ENCODE data around the gene UBE3B.

UBE3B gene

DNA sequence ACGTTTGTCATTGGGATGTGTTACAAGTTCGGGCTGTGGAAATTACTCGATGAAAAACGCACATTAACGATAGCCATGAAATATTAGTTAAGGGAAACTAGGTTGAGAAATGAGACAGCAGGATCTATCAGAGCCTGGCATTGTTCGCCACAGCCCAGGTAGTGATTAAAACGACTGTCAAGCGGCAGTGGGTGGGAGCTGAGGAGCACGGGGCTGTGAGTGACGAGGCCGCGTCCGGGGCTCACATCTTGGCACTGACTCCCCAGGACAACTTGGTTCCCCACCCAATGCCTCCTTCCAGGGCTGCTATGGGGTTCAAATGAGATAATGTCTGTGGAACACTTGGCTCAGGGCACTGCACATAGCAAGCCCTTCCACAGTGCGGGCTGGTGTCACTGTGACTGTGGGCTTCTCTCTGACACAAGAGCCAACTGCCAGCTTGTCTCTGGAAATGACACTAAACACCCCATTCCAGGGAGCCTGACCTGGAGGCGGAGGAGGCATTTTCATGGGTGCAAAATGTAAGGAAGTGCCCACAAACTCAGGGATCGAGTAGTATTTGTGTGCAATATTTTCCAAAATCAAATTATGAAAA, 76.6 kb downstream of the UBE3B start:
- no peak for DNase-seq (ENCODE audit: low read depth)

DNA sequence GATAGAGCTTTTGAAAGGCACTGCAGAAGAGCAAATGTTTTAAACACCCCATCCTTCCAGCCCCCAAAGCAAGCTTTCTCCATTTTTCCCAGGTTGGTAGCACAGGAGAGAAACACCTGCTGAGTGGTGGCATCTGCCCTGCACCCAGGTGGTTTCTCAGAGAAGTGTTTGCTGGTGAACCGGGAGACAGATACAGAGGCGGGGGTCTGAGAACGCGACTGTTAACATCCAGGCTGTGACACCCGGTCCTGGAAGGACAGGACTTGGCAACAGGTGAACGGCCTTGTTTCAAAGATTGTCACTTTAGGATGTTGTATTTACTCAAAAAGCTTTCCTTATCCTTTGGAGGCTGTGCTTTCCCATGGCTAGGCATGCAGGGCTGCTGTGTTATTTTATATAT, 77.3 kb downstream of the UBE3B start:
- DNase-seq (ENCODE audit: low read depth): no peak

DNA sequence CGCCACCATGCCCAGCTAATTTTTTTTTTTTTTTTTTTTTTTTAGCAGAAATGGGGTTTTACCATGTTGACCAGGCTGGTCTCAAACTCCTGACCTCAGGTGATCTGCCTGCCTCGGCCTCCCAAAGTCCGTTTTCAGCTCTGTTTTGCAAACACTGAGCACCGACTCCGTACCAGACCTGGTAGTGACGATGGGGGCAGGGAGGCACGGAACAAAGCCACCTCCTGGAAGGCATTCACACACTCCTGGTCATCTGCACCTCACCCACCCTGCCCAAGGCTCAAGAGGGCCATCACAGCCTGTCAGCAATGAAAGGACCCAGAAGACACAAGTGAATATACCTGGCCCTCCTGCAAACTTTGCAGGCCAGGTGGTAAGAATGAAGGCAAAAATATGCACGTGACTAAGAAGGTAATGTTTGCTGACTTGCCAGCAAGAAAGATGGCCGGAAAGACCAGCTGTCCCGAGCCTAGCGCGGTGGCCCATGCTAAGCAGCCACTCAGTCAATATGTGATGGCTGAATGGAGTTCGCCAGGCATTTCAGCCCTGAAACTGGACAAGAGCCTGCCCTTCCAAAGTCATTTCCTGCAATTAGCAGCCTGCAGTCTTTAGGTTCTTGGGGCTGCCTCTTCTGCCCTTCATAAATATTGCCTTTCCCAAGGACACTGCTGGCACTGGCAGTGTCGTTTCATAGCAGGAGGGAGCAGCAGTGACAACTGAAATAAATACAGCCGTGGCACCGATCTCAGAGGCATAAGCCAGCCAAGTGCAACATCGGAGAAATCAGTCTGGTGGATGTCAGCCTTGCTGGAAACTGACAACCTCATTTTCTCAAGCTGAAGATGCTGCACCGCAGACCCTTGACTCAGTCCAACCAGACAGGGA, 78.2 kb downstream of the UBE3B start:
- no peak for DNase-seq (ENCODE audit: low read depth)

DNA sequence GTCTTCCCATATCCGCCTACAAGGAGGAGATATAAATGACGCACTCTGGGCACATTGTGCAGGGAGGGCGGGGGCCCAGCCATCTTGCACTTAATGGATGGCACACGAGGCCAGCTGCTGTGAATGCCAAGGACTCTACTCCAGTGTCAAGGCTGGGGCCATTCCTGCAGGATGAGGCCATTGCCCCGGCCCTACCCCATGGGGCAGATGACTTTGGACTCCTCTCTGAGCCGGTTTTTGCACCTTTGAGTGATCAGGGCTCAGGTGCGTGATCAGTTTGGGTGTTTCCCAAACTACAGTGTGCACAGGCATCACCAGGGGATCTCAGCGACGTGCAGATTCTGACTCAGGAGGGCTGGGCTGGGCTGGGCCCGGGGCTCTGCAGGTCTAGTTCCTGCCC, 79.8 kb downstream of the UBE3B start:
- no peak for DNase-seq (ENCODE audit: low read depth)

DNA sequence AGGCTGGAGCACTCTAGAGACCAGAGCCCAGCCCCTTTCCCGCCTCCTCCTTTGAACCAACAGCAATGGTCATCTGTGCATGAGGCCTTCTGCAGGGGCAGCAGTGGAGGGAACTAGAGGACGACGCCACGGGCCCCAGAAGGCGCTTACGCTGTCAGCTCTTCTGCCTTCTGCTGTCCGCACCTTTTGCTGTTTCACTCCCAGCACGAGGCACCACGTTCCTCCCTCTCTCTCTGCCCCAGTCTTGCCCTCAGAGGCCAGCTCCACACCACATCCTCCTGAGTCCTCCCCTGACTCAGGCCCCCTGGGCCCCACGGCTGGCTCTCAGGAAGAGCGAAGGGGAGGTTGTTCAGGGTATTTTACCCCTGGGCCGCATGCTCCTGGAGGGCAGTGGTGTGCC, 80.4 kb downstream of the UBE3B start:
- no peak for DNase-seq (ENCODE audit: low read depth)

DNA sequence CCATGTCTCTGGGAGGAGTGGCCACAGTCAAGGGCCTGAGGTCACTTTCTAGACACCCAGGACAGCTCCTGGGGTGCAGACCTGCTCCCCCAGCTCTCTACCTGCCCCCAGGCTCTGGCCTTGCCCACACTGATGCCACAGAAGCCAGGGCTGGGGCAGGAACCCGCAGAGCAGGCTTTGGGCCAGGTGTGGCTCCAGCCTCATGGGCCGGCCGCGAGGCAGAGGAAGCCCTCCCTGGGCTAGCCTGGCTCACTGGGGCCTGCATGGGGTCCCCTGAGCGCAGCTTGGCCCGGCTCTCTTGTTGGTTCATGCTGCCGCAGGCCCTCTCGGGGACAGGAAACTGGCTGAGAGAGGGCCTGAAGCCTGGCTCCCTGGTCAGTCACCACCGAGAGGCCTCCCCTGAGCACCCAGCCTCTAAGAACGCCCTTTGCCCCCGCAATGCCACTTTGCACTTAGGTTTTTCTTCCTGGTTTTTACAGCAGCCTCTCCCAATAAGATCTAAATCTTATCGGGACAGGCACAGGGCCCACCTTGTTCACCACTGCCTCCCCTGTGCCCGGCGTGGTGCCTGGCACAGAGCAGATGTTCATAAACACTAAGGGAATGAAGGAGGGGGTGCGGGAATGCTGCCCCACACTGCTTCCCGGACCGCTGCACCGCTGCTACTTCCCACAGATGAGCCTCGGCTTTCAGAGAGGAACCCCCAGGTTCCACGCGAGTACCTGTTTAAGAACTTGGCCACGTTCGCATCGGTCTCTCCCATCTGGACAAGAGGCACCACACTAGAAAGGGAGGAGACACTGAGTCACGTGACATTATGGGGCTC, 81.2 kb downstream of the UBE3B start:
- no peak for DNase-seq (ENCODE audit: low read depth)

DNA sequence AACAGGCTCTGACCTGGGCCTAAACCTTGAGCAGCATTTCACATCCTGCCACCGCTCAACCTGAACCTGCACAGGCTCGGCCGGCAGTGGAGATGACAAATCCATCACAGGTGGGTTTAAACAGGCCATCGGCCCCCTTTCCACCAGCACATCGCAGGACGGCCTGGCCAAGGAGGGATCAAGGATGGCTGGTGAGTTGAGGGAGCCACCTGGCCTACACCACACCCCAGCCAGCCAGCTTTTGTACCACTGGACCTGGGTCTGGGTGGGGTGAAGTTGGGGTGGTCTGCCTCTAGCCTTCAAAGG, 81.7 kb downstream of the UBE3B start:
- DNase-seq (ENCODE audit: low read depth): no peak

DNA sequence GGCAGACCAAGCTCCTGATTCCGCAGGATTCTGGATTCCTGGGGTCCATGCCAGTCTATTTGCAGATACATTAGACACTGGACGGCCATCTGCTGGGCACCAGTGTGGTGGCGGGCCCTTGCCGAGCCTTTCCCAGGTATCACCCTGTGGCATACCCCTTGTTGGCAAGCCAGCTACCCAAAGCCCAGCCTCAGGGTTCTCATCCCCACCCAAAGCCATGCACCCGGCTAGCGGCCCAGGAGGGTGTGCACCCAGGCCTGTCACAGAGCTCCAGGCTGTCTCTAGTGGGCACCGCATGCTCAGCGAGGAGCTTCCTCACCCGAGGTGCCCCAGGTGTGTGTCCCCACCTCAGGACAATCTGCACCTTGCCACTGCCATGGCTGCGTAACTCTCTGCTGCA, 82.2 kb downstream of the UBE3B start:
- no peak for DNase-seq (ENCODE audit: low read depth)

DNA sequence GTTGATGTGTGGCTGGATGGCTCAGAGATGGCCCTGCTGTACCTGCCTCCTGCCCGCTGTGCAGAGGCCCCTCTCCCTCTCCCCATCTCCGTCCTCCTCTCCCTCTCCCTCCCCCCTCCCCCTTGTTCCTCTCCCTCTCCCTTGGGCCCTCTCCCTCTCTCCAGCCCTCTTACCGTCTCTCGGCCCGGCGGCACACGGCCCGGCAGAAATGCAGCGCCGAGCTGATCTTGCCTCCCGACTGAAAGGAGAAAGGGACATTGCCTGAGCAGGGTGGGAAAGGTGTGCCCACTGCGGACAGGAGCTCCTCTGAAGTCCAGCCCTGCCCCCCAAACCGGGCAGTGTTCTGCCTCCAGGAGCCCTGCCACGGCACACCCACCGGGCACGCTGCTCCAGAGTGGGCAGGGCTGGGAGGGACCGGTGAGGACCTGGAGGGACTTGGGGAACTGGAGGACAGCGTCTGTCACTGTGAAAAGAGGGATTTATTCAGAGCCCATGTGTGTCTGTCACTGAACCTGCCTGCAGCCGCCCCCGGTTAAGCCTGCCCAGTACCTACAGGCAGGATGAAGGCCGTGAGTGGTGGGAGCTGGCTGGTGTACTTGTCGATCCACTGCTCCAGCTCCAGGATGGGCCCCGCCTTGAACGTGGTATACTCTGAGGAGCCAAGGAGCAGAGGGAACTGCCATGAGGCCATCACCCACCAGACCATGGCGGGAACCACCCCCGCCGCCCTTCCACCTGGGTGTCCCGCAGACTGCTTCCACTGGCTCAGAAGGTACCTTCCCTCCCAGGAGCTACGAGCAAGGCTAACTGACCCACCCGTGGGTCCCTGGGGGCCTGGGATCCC, 83.7 kb downstream of the UBE3B start:
- DNase-seq (ENCODE audit: low read depth): no peak

DNA sequence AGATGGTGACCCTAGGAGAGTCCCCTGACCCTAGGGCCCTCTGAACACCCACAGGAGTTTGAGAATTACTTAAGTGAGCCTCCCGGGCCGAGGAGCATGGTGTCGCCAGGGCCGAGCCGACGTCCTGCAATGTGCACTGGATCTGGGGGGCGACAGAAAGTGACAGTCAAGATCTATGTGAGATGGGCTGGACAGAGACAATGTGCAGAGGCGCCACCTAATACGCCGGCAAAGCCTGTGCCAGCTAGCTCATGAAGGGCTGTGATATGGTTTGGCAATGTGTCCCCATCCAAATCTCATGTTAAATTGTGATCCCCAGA, 84.2 kb downstream of the UBE3B start:
- no peak for DNase-seq (ENCODE audit: low read depth)

DNA sequence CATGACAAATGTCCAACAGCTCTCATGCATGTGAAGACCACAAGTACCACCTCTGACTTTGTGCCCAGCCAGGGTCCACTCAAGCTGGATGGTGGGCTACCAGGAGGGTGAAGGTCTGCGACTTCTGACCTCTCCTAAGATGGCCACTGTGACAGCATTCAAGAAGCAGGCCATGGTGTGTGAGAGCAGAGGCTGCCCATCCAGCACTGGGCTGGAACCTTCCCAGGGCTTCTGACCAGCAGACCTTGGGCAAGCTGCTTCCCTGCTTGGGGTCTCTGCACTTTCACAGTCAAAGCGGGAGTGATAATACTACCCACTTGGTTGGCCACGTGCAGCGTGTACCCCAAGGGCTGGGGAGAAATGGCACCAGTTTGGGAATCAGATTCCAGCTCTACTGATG, 85.4 kb downstream of the UBE3B start:
- no peak for DNase-seq (ENCODE audit: low read depth)

DNA sequence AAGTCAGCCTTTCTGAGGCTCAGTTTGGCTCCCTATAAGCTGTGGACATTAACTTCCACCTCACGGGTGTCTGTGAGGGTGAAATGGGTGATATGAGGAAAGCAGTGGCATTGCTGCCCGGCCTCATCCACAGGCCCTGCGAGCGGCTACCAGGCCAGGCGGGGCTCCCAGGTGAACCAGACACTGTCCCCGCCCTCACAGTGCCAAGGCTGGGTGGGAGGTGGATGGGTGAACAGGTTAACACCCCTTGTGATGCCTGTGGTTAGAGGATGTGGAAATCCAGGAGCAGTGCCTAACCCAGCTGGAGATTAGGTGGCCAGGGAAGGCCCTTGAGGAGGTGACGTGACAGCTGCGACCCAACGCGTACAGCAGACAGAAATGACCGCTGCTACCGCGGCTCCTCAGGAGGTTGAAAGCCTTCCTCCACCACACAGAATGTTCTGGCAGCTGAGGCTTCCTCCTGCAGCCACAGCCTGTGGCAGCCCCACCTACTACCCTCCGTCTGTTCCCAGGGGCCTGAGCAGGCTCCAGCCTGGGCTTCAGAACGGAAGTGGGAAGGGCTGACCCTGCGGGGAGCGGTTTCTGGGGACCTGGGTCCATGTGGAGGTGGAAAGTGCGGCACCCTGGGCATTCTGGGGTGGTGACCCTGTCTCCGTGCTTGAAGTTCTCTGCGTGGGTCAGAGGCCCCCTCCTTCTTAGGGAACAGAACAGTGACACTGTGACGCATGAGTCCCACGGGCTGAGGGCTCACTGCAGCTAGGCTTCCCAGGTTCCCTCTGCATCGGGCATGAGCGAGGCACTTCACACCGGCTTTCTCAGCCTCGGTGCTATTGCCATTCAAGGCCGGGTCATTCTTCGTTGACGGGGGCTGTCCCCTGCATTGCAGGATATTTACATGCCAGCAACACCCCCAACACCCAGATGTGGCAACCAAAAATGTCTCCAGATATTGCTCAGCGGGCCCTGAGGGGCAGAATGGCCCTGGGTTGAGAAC, 86.2 kb downstream of the UBE3B start:
- DNase-seq (ENCODE audit: low read depth): no peak

DNA sequence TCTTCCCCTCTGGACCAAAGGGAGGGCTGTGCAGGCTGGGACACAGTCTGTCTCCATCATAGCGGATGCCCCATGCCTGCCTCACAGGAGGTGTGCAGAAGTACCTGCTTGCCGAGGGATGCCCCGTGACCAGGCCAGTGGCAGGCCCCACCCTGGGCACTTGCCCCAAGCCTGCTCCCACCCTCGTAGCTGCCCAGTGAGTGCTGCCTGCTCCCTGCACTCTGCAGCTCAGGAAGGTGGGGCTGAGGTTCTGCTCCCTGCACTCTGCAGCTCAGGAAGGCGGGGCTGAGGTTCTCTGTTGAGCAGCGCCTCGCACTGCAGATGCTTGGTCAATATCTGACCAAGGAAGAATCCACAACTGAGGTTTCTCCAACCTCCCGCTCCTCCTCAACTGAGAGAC, 89.0 kb downstream of the UBE3B start:
- no peak for DNase-seq (ENCODE audit: low read depth)

DNA sequence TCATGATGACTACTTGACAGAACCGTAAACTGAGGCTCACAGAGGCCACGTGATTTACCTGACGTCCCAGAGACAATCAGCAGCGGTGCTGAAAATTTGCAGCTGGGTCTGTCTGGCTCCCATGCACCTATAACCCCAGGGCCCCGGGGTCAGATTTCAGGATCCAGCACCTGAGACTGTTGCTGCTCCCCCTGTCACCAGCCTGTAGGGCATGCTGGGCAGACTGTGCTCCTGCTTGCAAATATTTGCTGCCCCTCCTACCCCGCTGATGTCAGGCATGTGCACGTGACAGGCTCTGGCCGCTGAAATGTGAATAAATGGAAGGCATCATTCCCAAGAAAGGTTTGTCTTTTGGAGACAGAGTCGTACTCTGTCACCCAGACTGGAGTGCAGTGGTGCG, 89.9 kb downstream of the UBE3B start:
- no peak for DNase-seq (ENCODE audit: low read depth)

DNA sequence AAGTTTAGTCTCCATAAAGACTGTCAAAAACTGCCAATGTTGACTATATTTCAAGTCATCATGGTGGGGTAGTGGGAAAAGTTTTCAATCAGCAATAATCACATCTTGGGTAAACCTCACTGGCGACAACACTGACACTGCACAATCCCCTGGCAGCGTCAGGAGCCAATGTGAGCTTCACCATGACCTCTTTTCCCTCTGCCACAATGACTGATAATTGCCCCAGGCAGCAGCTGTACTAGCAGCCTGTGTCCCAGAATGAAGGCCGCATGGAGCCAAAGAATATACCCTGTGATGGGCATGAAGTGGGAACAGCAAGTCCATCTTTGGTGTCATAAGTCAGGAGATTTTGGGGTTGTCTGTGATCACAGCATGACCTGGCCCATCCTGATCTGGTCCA, 90.5 kb downstream of the UBE3B start:
- DNase-seq (ENCODE audit: low read depth): no peak

DNA sequence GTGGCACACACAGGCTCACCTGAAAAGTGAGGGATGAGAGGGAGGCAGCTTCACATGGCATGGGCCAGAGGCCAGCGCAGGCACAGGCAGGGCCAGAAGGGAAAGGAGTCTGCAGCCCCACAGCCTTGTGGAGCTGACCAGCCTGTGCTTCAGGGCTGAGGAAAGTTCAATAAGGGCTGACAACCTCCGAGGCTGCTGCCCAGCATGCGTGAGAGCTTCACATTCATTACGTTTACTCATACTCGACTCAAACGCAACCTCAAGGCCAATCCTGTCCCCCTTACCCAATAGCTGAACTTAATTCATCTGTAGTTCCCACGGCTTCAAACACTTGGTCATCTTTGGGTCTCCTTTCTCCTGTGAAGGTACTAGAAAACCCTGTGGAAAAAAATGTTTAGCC, 91.1 kb downstream of the UBE3B start:
- DNase-seq (ENCODE audit: low read depth): no peak

DNA sequence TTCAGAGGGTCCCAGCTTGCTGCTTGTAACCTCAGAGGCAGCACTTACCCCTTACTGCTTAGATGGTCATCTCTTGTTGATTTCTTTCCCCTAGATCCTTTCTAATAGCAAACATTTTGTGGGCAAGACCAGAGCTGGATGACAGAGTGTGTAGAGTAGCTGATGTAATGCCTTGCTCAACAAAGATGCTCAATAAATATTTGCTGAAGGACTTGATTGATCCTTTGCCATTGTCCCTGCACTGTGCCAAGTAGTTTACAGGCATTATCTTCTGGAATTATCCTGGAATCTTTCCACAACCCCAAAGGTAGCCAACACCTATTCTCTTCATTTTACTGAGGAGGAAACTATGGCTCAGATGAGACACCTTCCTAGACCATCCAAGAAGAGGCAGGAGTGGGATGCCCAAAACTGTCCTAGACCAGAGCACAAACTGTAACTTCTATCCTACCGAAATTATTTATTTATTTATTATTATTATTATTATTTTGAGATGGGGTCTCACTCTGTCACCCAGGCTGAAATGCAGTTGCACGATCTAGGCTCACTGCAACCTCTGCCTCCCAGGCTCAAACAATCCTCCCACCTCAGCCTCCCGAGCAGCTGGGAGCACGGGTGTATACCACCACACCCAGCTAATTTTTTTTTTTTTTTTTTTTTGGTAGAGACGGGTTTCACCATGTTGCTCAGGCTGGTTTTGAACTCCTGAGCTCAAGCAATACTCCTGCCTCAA, 94.5 kb downstream of the UBE3B start:
- DNase-seq (ENCODE audit: low read depth): no peak

DNA sequence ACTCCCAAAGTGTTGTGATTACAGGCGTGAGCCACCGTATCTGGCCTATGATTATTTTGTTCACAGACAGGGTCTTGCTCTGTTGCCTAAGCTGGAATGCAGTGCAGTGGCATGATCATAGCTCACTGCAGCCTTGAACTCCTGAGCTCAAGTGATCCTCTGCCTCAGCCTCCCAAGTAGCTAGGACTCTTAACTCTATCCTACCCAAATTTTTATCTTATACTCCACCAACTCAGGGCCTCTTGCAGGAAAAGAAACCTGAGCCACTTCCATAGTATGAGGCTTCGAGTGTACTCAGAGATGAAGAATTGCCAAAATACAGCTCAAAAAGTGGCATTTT, 95.0 kb downstream of the UBE3B start:
- no peak for DNase-seq (ENCODE audit: low read depth)

DNA sequence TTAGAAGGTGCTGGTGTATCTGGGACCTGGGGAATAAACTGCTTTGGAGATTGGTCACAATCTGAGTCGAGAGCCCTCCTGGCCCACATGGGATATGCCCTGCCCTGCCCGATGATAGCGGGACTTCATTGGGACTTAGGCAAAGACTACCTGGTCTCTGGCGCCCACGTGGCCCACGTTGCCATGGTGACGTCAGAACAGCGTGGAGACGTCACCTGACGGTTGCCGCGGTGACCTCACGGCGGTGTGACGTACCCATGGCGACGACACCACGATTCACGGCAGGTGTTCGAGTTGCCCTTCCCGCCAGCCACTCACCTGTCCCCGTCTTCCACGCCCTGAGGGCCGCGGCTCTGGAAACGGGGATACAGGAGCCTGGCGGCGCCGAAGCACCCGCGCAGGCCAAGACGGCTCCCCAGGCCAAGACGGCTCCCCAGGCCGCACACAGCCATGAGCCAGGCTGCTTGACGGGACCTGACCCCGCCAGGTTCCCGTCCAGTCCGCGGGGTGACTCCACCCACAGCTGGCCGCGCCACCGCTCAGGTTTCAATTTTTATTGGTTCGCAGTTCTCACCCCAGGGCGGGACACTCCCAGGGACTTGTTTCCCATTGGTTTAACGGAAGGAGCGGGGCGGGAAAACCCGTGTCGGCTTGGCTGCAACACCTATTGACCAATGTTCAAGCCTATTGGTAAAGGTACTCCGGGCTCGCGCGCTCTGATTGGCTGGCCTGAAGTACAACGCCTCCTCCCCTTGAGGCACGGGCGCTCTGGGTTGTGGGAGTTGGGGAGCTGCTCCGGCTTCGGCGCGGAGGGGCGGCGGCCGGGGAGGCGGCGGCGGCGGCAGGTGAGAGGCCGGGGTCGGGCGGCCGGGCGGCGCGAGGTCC, 95.8 kb downstream of the UBE3B start, which contains the start of the genes MMAB and MVK:
Gene MMAB (minus strand): TSS at position 476 of the 885 bp plus-strand sequence. CDS start 24 bp downstream, at position 452.
Gene MVK (plus strand): TSS at position 766 of the 885 bp plus-strand sequence. CDS start 1,029 bp downstream, outside the sequence.
- DNase-seq (ENCODE audit: low read depth): peak; percentile 94
